Keratinocyte (primary cell): ENCODE results near the gene ZNF23.

ENCODE experiments used
- EZH2 ChIP-seq: IDR thresholded peaks from one replicate; pipeline ENCODE4 v1.6.1; 2012; ENCODE audit warnings: inconsistent platforms, mild to moderate bottlenecking, low read length, moderate library complexity
- TF ChIP-seq, protein P1 (sequence below), 3 experiments: IDR thresholded peaks in 1 of 3; conservative IDR thresholded peaks in 1 of 3; optimal IDR thresholded peaks in 1 of 3; 2 replicates in 2 of 3; 3 replicates in 1 of 3; pipeline versions ENCODE3 to v1.5.1; 2011; ENCODE audit warnings: low read length in 3 of 3, mild to moderate bottlenecking in 3 of 3, moderate library complexity in 2 of 3, control low read depth in 1 of 3, inconsistent platforms in 1 of 3; ENCODE audit not compliant: insufficient read depth in 2 of 3; ENCODE audit errors: extremely low read depth in 1 of 3

DNA sequence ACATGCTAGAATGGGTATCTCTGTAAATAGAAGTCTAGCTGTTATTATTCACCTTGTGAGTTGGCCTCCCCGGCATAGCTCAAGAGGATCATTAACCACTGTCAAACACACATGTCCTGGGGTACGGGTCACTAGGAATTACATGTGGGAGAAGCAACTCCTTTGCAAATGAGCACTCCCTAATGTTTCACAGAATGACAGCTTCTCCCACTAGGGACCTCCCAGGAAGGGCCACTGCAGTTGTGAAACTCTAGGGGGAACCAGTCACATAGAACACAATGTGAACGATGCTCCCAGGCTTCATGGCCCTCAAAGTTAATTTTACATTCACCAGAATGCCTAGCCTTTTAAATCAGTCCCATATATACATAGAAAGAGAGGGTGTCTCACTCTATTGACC lies 39.5 kb upstream of the ZNF23 start:
- TF ChIP-seq EZH2: no peak
- TF ChIP-seq, protein P1, sequence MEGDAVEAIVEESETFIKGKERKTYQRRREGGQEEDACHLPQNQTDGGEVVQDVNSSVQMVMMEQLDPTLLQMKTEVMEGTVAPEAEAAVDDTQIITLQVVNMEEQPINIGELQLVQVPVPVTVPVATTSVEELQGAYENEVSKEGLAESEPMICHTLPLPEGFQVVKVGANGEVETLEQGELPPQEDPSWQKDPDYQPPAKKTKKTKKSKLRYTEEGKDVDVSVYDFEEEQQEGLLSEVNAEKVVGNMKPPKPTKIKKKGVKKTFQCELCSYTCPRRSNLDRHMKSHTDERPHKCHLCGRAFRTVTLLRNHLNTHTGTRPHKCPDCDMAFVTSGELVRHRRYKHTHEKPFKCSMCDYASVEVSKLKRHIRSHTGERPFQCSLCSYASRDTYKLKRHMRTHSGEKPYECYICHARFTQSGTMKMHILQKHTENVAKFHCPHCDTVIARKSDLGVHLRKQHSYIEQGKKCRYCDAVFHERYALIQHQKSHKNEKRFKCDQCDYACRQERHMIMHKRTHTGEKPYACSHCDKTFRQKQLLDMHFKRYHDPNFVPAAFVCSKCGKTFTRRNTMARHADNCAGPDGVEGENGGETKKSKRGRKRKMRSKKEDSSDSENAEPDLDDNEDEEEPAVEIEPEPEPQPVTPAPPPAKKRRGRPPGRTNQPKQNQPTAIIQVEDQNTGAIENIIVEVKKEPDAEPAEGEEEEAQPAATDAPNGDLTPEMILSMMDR (optimal IDR thresholded peaks at IDR 0.05 in 1 of 3, IDR thresholded peaks at IDR 0.05 in 1 of 3, conservative IDR thresholded peaks at IDR 0.05 in 1 of 3; ENCODE audit: extremely low read depth in 1 of 3, insufficient read depth in 2 of 3, low read length in 3 of 3): peak in 1 of 3 experiments; percentile 28
